Endothelial cell of coronary artery (primary cell): ENCODE results near the gene SMARCC1. TPM values are rescaled to one million over a fixed set of nuclear protein-coding genes. Genes with fewer than 3 reads are reported as not detected.

Experiments used
- total RNA-seq: library from RNA; depleted of rRNA; stranded (reverse); fragments of >200 nt; gene quantifications from 2 replicates; pipeline ENCODE4 v1.2.3, GENCODE V29; 2014

The SMARCC1 gene
- total RNA-seq, result 35.5 and 44.9 TPM in 2 replicates

GRCh38 chr3:47781685-47782445, at the start of gene SMARCC1:
TSS of gene SMARCC1 (minus strand) at chr3:47781893. CDS start at chr3:47781797, 96 bp downstream.

GRCh38 chr3:47802734-47803479, 21.2 kb upstream of the SMARCC1 start, which contains the start of gene DHX30:
TSS of gene DHX30 (plus strand) at chr3:47803138. CDS start at chr3:47810684, 7,546 bp downstream.

GRCh38 chr3:47578691-47579632, 202.7 kb downstream of the SMARCC1 start, which contains the start of gene CSPG5:
TSS of gene CSPG5 (minus strand) at chr3:47578865. CDS start at chr3:47578693, 172 bp downstream.

Other genes with a start within 250 kb of the SMARCC1 start
- 0.45 and 0.47 TPM in 2 replicates for gene CSPG5, start 203.0 kb downstream of the SMARCC1 start, total RNA-seq
- gene DHX30, start 21.2 kb upstream of the SMARCC1 start, total RNA-seq, result 69.8 and 70.8 TPM in 2 replicates
- gene MAP4, start 234.5 kb upstream of the SMARCC1 start, total RNA-seq, result 56.0 and 83.9 TPM in 2 replicates